GM21423 (cell line): ENCODE measurements around the gene SLTM.
"Not testable (repeated sequence)": the region's sequence is repeated elsewhere in the genome, so short reads cannot be mapped to it uniquely, and the experiment has no call there.

ENCODE experiments used
- ATAC-seq: cut with Tn5 transposase; IDR thresholded peaks from one replicate; pipeline ENCODE4 v1.9.1; 2021; ENCODE audit warnings: mild to moderate bottlenecking, moderate library complexity; ENCODE audit not compliant: unreplicated experiment

SLTM gene

DNA sequence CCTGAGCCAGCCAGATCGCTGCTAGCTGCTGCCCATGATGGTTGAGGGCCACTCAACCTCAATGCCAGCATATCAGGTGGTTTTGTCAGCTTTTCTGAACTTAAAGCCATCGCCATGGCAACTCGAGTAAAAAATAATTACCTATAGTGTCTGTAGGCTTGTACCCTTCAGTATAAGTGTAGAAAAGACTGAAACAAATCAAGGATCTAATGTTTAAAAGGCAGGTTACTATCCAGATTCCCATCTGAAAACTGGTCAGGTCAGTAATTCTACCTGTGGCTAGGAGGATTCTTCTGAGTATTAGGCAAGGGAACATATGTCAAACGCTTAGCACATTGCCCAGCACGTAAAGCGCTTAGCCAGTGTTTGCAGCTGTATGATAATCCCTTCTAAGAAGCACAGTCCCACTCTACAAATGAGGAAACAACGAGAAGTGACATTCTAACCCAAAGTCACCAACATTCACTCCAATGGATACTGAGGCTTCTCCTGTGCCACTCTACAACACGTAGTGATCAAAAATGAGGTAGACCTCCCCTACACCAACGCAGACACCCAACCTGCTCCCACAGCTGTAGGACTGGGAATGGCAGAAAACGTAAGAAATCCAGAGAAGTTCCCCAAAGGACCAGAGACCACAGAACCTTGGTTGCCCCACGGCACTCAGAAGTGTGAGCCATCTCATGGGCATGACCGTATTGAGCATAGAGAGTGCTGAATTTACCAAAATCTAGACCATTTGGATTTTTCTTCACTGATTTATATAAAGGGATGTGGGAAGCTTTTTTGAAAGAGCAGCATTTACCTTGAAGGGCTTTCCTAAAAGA lies 55.3 kb downstream of the SLTM start:
- ATAC-seq, result no peak

DNA sequence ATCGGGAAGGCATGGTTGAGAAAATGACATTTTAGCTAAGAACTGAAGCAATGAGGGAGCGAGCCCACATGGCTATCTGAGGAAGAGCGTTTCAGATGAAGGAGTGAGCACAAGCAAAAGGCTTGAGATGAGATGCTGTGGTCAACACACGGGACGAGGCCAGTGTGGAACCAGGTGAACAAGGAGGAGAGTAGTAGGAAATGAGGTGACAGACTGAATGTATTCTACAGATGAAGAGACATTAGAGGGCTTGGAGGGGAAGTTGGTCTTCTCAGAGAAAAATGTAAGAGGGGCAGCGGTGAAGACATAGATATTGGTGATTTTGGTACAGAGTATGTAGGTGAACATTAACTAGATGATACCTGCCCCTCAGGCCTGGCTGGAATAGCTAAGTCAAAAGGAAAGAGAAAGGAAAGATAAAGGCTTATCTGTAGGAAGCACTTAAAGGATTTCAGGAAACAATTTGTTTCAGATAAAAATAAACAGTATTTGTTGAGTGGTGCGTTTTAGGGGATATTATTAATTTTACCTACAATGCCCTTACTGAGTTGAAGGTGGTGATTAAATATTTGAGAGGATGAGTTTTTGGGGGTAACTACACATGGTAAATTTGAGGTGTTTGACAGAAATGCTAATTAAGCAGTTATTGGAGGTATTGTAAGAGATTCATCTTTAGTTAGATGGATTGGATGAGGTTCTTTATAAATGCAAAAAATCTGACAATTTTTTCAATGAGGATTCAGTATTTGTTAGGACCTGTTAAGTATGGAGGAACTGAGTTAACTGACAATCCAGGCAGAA lies 57.0 kb downstream of the SLTM start:
- no peak for ATAC-seq

DNA sequence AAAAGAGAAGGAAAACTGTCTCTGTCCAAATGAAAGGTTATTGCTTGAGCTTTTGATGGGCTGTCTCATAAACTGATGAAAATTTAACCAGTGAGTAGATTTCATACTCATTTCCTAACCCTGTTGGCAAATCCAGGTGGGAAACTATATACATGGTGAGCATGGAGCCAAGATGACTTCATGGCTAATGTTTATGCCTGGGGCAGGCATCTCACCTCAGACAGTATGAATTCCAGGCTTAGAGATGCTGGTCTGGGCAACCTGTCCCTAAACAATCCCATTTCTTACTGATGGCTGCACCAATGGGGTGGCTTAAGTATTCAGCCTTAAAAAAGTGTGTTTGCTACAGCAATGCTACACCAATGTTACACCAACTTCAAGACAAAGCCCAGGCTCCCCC lies 58.1 kb downstream of the SLTM start:
- ATAC-seq, result no peak

DNA sequence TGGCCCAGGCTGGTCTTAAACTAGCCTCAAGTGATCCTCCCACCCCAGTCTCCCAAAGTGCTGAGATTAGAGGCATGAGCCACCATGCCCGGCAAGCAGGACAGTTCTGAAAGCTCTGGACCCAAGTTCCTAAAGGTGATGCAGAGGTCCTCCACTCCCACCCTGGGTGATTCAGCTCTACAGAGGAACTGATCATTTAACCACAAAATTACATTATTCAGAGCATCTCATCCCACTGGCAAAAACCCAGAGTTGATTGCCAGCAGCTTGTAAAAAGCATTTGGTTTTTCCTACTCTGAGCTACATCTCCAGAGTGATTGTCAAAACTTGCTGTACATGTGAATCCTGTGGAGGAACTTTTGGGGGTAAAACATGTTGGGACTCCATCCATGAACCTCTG lies 60.2 kb downstream of the SLTM start:
- no peak for ATAC-seq

DNA sequence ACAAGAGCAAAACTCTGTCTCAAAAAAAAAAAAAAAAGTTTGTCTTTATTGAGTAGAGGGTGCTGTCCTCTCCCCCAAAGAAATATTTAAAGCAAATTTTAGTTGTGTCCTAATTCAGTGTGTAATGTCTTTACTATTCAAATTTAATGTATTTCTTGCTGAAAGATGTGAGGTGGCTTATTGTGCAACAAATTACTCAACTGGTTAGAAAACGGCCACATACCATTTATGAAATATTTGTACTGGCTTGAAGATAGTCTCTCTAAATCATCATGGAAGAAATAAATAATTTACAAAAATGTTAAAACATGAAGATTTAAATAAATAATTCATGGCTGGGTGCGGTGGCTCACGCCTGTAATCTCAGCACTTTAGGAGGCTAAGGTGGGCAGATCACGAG lies 63.0 kb downstream of the SLTM start:
- no peak for ATAC-seq

DNA sequence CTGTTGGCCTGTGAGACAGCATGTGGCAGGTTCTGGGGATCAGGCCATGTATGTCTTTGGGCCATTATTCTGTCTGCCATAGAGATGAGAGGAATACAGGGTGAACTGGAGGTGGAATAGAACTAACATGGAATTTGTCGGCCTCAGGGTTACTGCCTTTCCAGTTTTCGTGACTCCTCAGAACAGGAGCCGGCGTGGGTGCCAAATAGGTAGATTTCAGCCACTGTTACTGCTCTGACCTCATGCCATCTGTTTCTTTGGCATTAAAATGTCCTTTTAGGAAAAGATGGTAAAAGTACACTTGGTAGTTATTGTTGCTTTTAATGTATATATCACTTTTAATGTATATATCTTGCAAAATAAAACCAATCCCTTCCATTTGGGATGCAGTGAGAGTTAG lies 65.6 kb downstream of the SLTM start:
- no peak for ATAC-seq

DNA sequence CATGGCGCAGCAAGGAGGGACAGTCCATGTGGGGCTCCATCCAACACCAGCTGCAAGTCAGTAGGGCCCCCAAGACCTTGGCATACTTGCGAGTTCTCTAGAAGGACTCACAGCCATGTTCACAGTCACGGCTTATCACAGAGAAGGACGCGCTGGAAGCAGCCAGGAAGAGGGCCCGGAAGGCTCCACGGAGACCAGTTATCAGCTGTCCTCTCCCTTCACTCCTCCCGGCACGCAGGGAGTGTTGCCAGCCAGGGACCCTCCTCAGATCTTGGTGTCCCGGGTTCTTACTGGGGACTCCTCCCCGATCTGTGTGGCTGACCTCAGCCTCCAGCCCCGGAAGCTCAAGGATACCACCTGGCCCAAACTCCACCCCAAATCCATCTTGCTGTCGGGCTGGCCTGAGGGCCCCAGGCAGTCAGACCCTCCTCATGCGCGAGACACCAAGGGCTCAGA lies 68.0 kb downstream of the SLTM start:
- no peak for ATAC-seq

DNA sequence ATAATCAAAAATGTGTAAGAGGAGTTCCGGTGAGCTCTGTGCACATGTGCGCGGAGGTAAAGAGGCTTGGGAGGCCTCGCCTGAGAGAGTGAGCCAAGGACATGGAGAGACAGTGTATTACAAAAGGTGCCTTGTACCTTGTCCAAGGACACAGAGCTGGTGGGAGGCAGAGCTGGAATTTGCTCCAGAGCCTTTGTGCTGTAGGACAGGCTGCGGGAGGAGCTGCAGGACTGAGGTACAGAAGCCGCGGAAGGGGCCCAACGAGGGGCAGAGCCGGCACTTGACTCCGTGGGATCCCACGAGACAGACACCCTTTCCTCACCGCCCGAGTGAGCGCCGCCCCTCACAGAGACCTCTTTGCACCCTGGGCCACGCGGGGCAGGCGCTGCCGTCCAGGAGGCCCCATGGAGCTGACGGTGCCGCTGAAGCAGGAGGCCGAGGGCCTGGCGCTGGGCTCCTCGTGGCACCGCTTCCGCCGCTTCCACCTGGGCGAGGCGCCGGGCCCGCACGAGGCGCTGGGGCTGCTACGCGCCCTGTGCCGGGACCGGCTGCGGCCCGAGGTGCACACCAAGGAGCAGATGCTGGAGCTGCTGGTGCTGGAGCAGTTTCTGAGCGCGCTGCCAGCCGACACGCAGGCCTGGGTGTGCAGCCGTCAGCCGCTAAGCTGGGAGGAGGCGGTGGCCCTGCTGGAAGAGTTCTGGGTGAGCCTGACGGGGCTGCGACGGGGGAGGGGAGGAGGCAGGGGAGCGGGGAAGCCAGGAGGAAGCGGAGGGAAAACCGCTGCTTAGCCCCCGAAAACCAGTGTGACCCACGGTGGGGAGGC lies 68.7 kb downstream of the SLTM start:
- no peak for ATAC-seq

DNA sequence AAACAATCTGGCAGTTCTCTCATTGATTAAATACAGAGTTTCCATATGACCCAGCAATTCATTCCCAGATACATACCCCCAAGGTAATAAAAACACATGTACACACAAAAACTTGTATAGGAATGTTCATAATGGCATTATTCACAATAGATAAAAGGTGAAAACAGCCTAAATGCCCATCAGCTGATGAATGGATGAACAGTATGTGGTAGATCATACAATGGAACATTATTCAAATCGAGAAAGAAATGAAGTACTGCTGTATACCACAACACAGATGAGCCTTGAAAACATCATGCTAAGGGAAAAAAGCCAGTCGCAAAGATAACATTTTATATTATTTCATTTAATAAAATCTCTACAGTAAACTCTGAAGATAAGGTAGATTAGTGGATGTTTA lies 71.2 kb downstream of the SLTM start:
- no peak for ATAC-seq

DNA sequence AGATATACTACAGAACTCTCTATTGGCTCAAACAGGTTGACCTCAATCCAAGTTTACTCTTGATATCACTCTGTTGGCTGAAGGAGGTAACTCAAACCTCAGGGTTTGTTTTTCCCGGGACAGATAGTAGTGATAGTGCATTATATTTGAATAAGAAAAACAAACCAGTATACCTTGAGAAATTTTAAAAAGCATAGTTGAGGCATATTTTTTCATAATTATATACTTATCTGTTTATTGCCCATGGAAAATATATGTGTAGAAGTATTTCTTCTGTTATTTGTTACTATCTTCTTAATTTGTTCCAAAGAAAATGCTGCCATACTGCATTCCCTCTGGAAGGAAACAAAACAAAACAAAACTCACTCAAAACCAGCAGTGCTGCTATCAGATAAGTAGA lies 76.9 kb downstream of the SLTM start:
- ATAC-seq, result not testable (repeated sequence)

DNA sequence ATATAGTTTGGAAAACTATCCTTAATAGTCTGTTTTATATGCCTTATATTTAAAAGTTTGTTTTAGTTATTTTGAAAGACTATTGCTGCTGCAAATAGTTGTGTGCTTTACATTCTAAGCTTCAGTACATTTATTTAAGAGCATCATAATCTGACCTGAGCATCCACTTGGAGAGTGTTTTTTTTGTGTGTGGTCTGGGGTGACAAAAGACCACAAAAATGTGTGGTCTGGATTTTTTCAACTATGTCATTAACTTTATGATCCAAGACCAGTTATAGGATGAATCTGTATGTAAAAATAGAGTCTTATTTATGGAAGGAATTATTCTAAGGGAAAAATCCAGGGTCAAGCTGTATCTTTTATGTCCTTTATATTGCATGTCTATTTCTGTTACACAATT lies 77.4 kb downstream of the SLTM start:
- ATAC-seq, result no peak

DNA sequence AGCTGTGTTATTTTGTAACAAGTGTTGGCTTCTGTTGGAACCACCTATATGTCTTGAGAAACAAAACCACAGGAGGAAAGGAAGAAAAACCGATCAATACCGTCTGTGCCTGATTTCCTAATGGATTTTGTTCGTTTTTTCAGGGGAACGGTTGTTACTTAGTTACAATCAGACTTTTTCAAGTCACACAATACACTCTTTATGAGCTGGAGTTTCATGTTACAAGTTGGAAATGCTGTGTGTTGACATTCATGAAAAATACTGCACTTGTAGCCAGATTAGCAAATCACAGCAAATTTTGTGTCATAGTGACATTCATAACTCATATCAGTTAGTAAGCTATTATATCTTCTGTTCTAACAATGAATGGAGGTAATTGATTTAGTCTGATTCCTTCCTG lies 78.9 kb downstream of the SLTM start:
- no peak for ATAC-seq

DNA sequence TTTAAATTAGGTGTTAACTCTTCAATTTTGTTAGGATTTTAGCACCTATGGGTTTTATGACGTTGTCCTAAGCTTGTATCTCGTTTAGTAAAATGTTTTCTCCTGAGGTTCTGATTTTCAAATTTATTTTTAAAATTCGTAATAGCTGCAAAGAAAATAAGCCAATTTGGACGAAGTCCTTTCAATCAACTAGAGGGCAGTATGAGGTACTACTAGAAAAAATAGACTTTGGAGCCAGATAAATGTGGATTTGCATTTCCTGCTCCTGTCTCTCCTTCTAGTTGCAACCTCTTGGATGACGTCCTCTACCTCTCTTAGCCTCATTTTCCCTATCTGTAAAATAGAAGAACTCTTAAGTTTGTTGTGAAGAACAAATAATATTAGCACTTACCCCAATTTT lies 81.1 kb downstream of the SLTM start:
- no peak for ATAC-seq

DNA sequence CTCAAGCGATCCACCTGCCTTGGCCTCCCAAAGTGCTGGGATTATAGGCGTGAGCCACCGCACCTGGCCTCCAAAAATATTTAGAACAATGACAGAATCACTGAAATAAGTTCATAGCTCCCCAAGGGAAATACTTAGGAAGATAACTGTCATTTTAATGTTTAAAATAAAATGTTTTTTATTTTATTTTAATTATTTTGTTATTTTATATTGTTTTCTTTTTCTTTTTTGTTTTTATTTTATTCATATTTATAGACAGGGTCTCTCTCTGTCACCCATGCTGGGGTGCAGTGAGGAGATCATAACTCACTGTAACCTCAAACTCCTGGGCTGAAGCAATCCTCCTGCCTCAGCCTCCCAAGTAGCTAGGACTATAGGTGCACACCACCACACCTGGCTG lies 82.3 kb downstream of the SLTM start:
- not testable (repeated sequence) for ATAC-seq

DNA sequence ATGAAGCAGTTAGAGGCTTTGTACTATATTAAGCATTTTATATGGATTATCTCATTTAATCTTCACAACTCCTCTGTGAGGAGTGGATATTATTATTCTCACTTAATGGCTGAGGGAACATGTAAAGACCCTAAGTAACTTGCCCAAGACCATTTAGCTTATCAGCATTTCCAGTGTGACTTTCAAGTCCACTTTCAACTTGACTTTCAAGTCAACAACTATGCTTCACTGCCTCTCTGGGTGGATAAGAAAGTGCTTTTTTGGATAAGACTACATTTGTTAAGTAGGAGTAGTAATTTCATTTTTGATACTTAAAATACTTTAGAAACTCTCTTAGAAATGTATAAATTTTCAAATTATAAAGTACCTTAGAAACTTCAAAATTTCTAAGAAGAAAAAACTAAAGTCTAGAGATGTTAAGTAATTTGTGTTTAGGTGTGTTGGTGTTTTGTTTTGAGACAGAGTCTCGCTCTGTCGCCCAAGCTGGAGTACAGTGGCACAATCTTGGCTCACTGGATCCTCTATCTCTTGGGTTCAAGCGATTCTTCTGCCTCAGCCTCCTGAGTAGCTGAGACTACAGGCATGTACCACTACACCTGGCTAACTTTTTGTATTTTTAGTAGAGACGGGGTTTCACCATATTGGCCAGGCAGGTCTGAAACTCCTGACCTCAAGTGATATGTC lies 90.6 kb downstream of the SLTM start:
- no peak for ATAC-seq

DNA sequence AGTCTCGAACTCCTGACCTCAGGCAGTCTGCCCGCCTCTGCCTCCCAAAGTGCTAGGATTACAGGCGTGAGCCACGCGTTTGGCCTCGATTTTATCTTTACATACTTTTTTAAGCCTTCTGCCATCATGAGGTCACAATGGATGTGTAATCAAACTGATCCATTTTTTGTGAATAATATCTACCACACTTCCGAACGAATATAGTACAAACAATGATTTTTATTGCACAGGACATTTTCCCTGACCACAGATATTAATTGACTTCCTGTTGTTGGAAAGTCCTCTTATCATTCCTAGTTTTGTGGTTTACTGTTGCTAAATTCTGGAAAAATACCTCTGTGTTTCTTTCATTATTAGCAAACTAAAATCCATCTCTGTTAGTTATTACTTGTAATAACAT lies 93.4 kb downstream of the SLTM start:
- no peak for ATAC-seq

DNA sequence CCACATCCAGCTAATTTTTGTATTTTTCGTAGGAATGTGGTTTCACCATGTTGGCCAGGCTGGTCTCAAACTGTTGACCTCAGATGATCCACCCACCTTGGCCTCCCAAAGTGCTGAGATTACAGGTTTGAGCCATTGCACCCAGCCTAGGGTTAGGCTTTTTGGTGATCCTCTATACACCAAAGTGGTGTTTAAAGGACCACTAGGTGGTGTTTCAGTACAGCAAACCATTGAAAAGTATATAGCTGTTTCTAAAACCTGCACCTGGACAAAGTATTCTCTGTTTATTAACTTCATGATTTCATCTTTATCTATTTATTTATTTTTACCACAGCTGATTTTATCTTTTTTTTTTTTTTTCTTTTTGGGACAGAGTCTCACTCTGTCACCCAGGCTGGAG lies 94.0 kb downstream of the SLTM start:
- ATAC-seq, result no peak

DNA sequence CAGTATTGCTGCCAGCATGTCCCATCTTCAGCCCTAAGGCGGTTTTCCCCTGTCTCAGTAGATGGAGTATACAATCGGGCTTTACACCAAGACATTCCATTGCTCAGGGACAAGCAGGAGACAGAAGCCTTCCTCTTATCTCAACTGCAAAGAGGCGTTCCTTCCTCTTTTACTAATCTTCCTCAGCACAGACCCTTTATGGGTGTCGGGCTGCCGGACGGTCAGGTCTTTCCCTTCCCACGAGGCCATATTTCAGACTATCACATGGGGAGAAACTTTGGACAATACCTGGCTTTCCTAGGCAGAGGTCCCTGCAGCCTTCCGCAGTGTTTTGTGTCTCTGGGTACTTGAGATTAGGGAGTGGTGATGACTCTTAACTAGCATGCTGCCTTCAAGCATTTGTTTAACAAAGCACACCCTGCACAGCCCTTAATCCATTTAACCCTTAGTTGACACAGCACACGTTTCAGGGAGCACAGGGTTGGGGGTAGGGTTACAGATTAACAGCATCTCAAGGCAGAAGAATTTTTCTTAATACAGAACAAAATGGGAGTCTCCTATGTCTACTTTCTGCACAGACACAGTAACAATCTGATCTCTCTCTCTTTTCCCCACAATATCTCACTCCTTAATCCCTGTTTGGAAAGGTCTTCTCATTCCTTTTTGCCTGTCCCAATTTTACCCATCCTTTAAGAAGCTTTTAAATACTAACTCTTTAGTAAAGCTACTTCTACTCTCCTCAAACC lies 99.6 kb downstream of the SLTM start:
- not testable (repeated sequence) for ATAC-seq

DNA sequence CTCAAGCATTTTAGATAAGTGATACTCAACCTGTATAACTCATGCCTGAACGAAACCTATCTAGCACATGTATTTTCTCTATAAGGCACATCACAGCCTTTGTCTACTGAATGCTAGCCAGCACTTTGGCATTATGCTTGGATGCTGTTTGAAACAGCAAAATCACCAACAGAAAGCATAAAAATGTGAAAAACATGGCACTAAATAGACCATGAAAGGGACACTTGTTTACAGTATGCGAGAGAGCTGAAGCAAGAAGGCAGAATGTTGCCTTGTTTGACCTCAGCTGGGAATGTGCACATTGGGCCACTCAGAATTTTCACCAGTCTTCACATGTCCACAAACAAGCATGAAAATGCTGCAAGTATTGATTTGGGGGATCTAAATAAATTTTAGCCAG lies 102.9 kb downstream of the SLTM start:
- ATAC-seq, result no peak
